ENCODE measurements around the gene LENG1. TPM values are rescaled to one million over a fixed set of nuclear protein-coding genes. Genes with fewer than 3 reads are reported as not detected.

LENG1 gene
- total and polyA plus RNA-seq, 3 experiments from 2014 or later, result 4.8 to 14.1 (median 6.8) TPM

DNA sequence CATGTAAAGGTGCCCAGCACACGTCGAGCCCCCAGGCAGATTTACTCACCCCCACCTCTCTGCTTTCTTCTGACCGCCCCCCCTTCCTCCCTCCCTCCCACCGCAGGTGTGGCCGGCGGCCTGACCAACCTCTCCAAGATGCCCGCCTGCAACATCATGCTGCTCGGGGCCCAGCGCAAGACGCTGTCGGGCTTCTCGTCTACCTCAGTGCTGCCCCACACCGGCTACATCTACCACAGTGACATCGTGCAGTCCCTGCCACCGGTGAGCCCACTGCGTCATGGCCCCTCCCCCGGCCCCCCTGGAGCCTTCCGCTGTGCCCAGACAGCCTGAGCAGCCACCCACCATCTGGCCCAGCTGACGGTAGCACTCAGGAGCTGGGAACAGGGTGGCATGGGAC is 35.1 kb downstream of the LENG1 start:
- Mint-ChIP-seq H3K27me3 (no peaks in the 10 kb centered on the region), H3K27ac (peak overlapping the region in 1 of 8 donors; percentile 36), H3K36me3 (peaks cover 0 to 88% (median 17%) of the 10 kb centered on the region in 3 donors), H3K9me3 (no peaks in the 10 kb centered on the region), H3K4me3 (no peak overlapping the region), H3K4me1 (no peaks in the 10 kb centered on the region)
- no peak overlapping the region for H3K4me3 ChIP-seq (ENCODE audit: low read length)
- H3K27ac ChIP-seq (ENCODE audit: low read depth, low read length), result no peak overlapping the region
- CTCF ChIA-PET, result interaction anchor here (1.0 kb wide), 1 partner anchor 13 kb away, joined by 3 read pairs; no protein-coding TSS in a partner anchor
- peaks cover 47% of the 10 kb centered on the region for H3K36me3 ChIP-seq (ENCODE audit: insufficient read depth, low read length)
- no peaks in the 10 kb centered on the region for H3K9me3 ChIP-seq (ENCODE audit: low read length)
- H3K27me3 ChIP-seq (ENCODE audit: insufficient read depth, low read length, poor library complexity, severe bottlenecking), result no peaks in the 10 kb centered on the region
- POLR2A ChIA-PET, result interaction anchor here (0.7 kb wide), 1 partner anchor 76 kb away, joined by 4 read pairs; the partner anchor contains the start of gene RPS9
- no peak for DNase-seq
- no peaks in the 10 kb centered on the region for H3K4me1 ChIP-seq (ENCODE audit: insufficient read depth, low read length)

GRCh38 chr19:54123682-54124081 is 35.8 kb downstream of the LENG1 start:
- H3K27ac Mint-ChIP-seq, result no peak overlapping the region
- no peak overlapping the region for H3K4me3 Mint-ChIP-seq
- Histone ChIP-seq H3K27me3 (ENCODE audit: insufficient read depth, low read length, poor library complexity, severe bottlenecking) (no peaks in the 10 kb centered on the region), H3K4me1 (ENCODE audit: insufficient read depth, low read length) (no peaks in the 10 kb centered on the region), H3K27ac (ENCODE audit: low read depth, low read length) (no peak overlapping the region), H3K4me3 (ENCODE audit: low read length) (no peak overlapping the region), H3K36me3 (ENCODE audit: insufficient read depth, low read length) (peaks cover 48% of the 10 kb centered on the region), H3K9me3 (ENCODE audit: low read length) (no peaks in the 10 kb centered on the region)
- CTCF ChIA-PET, result interaction anchor here (1.0 kb wide), 1 partner anchor 12 kb away, joined by 3 read pairs; no protein-coding TSS in a partner anchor
- DNase-seq, result no peak
- no peaks in the 10 kb centered on the region for H3K4me1 Mint-ChIP-seq
- no peaks in the 10 kb centered on the region for H3K27me3 Mint-ChIP-seq
- H3K36me3 Mint-ChIP-seq, result peaks cover 0 to 86% (median 17%) of the 10 kb centered on the region in 3 donors
- POLR2A ChIA-PET, result interaction anchor here (0.7 to 1.1 kb wide), 2 partner anchors 14 to 77 kb away, joined by 3 to 4 read pairs; partner anchors contain the start of genes CNOT3 and RPS9
- H3K9me3 Mint-ChIP-seq, result no peaks in the 10 kb centered on the region

DNA sequence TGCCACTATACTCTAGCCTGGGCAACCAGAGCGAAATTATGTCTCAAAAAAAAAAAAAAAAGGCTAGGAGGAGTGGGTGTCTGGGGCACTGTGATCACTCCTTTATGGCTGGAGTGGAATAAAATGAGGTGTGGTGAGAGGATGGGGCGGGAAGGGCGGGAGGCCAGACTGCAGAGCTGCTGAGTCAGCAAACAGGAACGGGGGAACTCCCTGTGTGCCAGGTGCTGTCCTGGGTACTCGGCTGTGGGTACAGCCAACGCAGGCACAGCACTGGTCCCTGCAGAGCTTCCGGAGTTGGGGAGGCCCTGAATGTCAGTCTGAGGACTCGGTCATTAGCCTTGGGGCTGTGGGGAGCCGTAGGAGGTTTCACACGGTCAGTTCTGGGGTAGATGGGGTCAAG is 38.3 kb downstream of the LENG1 start:
- H3K27me3 ChIP-seq (ENCODE audit: insufficient read depth, low read length, poor library complexity, severe bottlenecking), result no peaks in the 10 kb centered on the region
- H3K27ac ChIP-seq (ENCODE audit: low read depth, low read length), result no peak overlapping the region
- no peak overlapping the region for H3K4me3 Mint-ChIP-seq
- DNase-seq, result no peak
- ChIA-PET POLR2A (no interaction called here), CTCF (no interaction called here)
- no peaks in the 10 kb centered on the region for H3K9me3 Mint-ChIP-seq
- H3K36me3 Mint-ChIP-seq, result peaks cover 0 to 78% (median 10%) of the 10 kb centered on the region in 3 donors
- no peaks in the 10 kb centered on the region for H3K27me3 Mint-ChIP-seq
- H3K36me3 ChIP-seq (ENCODE audit: insufficient read depth, low read length), result peaks cover 49% of the 10 kb centered on the region
- H3K4me3 ChIP-seq (ENCODE audit: low read length), result no peak overlapping the region
- peaks cover 11 to 17% (median 12%) of the 10 kb centered on the region in 3 donors for H3K4me1 Mint-ChIP-seq
- H3K9me3 ChIP-seq (ENCODE audit: low read length), result no peaks in the 10 kb centered on the region
- no peak overlapping the region for H3K27ac Mint-ChIP-seq
- peaks cover 9% of the 10 kb centered on the region for H3K4me1 ChIP-seq (ENCODE audit: insufficient read depth, low read length)

DNA sequence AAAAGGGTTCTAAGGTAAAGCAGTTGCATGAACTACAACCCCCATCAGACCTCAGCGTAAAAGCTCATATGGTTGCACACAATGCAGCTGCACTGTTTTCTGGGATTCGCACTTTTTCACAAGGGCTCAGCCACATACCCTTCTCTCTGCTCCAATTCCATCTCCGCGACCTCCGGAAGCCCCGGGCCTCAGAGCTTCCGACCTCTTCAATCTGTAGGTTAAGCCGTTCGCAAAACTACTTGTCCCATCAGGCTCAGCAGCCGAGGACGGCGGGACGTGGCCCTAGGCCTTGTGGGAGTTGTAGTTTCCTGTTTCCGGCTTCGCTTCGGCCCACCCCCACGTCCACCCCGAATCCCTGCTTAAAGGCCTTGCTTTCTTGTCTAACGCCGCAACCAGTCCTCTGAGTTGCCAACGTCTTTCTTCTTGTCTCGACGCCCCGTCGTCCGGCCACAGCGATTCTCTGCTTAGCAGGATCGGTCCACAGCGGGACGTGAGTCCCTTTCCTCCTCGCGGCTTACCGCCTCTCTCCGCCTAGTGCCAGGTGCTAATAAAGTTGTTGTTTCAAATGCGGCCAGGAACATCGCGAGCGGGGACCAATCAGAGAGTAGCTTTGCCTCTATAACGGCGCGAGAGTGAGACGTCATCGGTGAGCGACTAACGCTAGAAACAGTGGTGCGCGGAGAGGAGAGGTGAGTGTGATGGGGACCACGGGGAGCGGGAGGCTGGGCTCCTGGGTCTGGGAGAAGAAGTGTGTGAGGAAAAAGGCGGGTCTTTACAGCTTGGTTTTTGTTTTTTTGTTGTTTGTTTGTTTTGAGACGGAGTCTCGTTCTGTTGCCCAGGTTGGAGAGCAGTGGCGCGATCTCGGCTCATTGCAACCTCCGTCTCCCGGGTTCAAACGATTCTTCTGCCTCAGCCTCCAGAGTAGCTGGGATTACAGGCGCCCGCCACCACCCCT is 44.1 kb downstream of the LENG1 start, which contains the start of the genes PRPF31 and TFPT:
Gene PRPF31, plus strand, starts transcription at position 646 of the 955 bp plus-strand sequence. CDS start 2,525 bp downstream, outside the sequence.
Gene TFPT, minus strand, starts transcription at position 549 of the 955 bp plus-strand sequence. Its CDS starts 388 bp downstream, at position 161.
- ChIA-PET POLR2A (interaction anchor here (0.8 to 2.7 kb wide), 10 partner anchors 10 to 248 kb away, joined by 3 to 36 read pairs (median 6); partner anchors contain the start of genes CNOT3, LENG1, MBOAT7 and MYADM), CTCF (interaction anchor here (1.4 to 2.1 kb wide), 3 partner anchors 8 to 44 kb away, joined by 4 to 7 read pairs (median 5); partner anchors contain the start of genes CNOT3 and LENG1)
- DNase-seq, result peak; percentile 90 to 98 (median 96)
- Mint-ChIP-seq H3K9me3 (peaks cover 0 to 1% (median 0%) of the 10 kb centered on the region in 5 donors), H3K36me3 (peaks cover 0 to 47% (median 8%) of the 10 kb centered on the region in 3 donors), H3K4me1 (peaks cover 37 to 50% (median 43%) of the 10 kb centered on the region in 3 donors), H3K27ac (peak within 1 kb of the TSS; percentile 72 to 99 (median 92)), H3K27me3 (peaks cover 0 to 2% of the 10 kb centered on the region in 2 donors), H3K4me3 (peak within 1 kb of the TSS; percentile 85 to 96 (median 93))
- peaks cover 28% of the 10 kb centered on the region for H3K4me1 ChIP-seq (ENCODE audit: insufficient read depth, low read length)
- H3K27ac ChIP-seq (ENCODE audit: low read depth, low read length), result peak within 1 kb of the TSS; percentile 80
- H3K9me3 ChIP-seq (ENCODE audit: low read length), result no peaks in the 10 kb centered on the region
- peak within 1 kb of the TSS; percentile 97 for H3K4me3 ChIP-seq (ENCODE audit: low read length)
- no peaks in the 10 kb centered on the region for H3K27me3 ChIP-seq (ENCODE audit: insufficient read depth, low read length, poor library complexity, severe bottlenecking)
- H3K36me3 ChIP-seq (ENCODE audit: insufficient read depth, low read length), result peaks cover 17% of the 10 kb centered on the region

DNA sequence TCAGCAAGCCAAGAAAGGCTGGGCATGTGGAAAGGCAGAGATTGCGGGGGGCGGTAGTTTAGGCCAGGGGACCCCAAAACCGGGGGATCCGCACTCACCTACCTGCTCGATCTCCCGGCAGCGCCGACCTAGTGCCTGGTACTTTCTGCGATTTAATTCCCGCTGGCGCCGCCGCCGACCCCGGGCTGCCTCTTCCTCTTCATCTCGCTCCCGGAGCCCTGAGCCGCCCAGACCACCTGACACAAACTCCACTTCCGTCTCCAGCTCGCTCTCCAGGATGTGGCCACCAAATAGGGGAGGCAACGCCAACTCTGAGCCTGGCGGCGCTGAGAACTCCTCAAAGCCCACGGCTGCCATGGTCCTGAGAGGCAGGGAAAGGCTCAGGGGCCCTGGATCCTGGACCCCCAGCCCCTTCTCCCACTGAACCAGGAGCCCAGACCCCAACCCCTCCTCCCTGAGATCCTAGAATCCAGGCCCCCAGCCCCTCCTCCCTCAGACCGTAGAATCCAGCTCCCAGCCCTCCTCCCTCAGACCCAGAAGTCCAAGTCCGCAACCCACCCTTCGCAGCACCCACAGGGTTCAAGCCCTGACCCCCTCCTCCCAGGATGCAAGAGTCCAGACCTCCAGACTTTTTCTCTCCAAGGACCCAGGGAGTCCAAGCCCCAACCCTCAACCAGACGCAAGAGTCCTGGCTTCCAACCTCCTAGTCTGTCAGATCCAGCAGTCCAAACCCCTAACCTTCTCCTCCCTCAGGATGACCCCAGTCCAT is 45.0 kb downstream of the LENG1 start:
- Mint-ChIP-seq H3K36me3 (peaks cover 0 to 48% (median 4%) of the 10 kb centered on the region in 3 donors), H3K4me1 (peaks cover 39 to 50% (median 43%) of the 10 kb centered on the region in 3 donors), H3K27ac (peak overlapping the region; percentile 72 to 99 (median 92)), H3K9me3 (peaks cover 0 to 1% (median 0%) of the 10 kb centered on the region in 5 donors), H3K27me3 (peaks cover 0 to 2% of the 10 kb centered on the region in 2 donors), H3K4me3 (peak overlapping the region; percentile 85 to 96 (median 93))
- Histone ChIP-seq H3K36me3 (ENCODE audit: insufficient read depth, low read length) (peaks cover 15% of the 10 kb centered on the region), H3K4me3 (ENCODE audit: low read length) (peak overlapping the region; percentile 97), H3K9me3 (ENCODE audit: low read length) (no peaks in the 10 kb centered on the region), H3K4me1 (ENCODE audit: insufficient read depth, low read length) (peaks cover 28% of the 10 kb centered on the region), H3K27ac (ENCODE audit: low read depth, low read length) (peak overlapping the region; percentile 80), H3K27me3 (ENCODE audit: insufficient read depth, low read length, poor library complexity, severe bottlenecking) (no peaks in the 10 kb centered on the region)
- DNase-seq, result peak; percentile 41 to 74 (median 54)
- POLR2A ChIA-PET, result interaction anchor here (1.1 to 2.7 kb wide), 8 partner anchors 10 to 247 kb away, joined by 4 to 36 read pairs (median 10); partner anchors contain the start of genes CNOT3, LENG1, MBOAT7 and MYADM
- CTCF ChIA-PET, result interaction anchor here (1.6 kb wide), 1 partner anchor 23 kb away, joined by 7 read pairs; the partner anchor contains the start of gene CNOT3

DNA sequence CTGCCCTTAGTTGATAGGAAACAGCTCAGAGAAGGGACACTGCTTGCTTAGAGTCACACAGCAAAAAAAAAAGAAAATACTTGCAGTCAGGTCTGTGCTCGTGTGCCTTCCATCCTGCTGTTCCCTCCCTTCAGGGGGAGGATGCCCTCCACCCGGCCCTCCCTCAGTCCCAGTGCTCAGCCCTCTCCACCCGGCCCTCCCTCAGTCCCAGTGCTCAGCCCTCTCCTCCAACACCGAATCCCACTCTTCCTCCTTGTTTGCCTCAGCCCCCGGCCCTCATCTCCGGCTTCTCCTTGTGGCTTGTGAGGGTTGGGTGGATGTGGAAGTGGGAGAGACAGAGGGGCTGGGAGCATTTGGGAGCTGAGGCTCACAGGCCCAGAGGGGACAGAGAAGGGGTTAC is 49.9 kb downstream of the LENG1 start:
- no peaks in the 10 kb centered on the region for H3K9me3 Mint-ChIP-seq
- H3K4me1 ChIP-seq (ENCODE audit: insufficient read depth, low read length), result peaks cover 10% of the 10 kb centered on the region
- ChIA-PET CTCF (no interaction called here), POLR2A (no interaction called here)
- no peak overlapping the region for H3K4me3 Mint-ChIP-seq
- peak in 1 of 5 donors; percentile 36 for DNase-seq
- H3K36me3 ChIP-seq (ENCODE audit: insufficient read depth, low read length), result peaks cover 12% of the 10 kb centered on the region
- no peak overlapping the region for H3K27ac Mint-ChIP-seq
- no peak overlapping the region for H3K27ac ChIP-seq (ENCODE audit: low read depth, low read length)
- H3K27me3 ChIP-seq (ENCODE audit: insufficient read depth, low read length, poor library complexity, severe bottlenecking), result no peaks in the 10 kb centered on the region
- H3K36me3 Mint-ChIP-seq, result peaks cover 0 to 67% (median 1%) of the 10 kb centered on the region in 3 donors
- H3K9me3 ChIP-seq (ENCODE audit: low read length), result no peaks in the 10 kb centered on the region
- no peak overlapping the region for H3K4me3 ChIP-seq (ENCODE audit: low read length)
- H3K4me1 Mint-ChIP-seq, result peaks cover 22 to 35% (median 29%) of the 10 kb centered on the region in 3 donors
- H3K27me3 Mint-ChIP-seq, result no peaks in the 10 kb centered on the region

DNA sequence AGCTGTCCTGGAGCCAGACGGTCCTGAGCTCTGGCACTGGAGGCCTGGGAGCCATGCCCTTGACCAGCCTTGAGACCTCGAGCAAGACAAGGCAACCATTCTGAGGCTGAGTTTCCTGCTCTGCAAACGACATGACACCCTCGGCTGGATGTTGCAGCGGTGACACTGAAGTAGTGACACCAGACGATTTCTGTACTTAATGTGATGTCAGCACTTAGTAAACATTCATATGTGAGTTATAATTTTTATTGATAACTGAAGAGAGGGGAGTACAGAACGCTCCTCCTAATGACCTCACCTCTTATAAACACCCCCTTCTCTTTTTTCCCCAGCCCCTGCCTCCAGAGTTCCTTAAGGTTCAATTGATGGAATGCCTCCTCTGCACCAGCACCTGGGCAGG is 51.0 kb downstream of the LENG1 start:
- POLR2A ChIA-PET, result no interaction called here
- H3K36me3 Mint-ChIP-seq, result peaks cover 0 to 67% (median 1%) of the 10 kb centered on the region in 3 donors

More for the DNA sequence above, 51.0 kb downstream of the LENG1 start:
- no peak for DNase-seq
- Histone ChIP-seq H3K4me1 (ENCODE audit: insufficient read depth, low read length) (peaks cover 2% of the 10 kb centered on the region), H3K27me3 (ENCODE audit: insufficient read depth, low read length, poor library complexity, severe bottlenecking) (no peaks in the 10 kb centered on the region), H3K9me3 (ENCODE audit: low read length) (no peaks in the 10 kb centered on the region), H3K36me3 (ENCODE audit: insufficient read depth, low read length) (peaks cover 12% of the 10 kb centered on the region), H3K4me3 (ENCODE audit: low read length) (no peak overlapping the region), H3K27ac (ENCODE audit: low read depth, low read length) (no peak overlapping the region)
- Mint-ChIP-seq H3K27me3 (no peaks in the 10 kb centered on the region), H3K9me3 (no peaks in the 10 kb centered on the region), H3K27ac (no peak overlapping the region), H3K4me1 (peaks cover 15 to 30% (median 23%) of the 10 kb centered on the region in 3 donors), H3K4me3 (peak overlapping the region in 1 of 7 donors; percentile 13)
- CTCF ChIA-PET, result interaction anchor here (2.5 kb wide), 1 partner anchor 8 kb away, joined by 5 read pairs; the partner anchor contains the start of genes PRPF31 and TFPT

Measured in CD8-positive, alpha-beta memory T cell (primary cell).